ENCODE measurements around the gene MUC6.

MUC6 gene

DNA sequence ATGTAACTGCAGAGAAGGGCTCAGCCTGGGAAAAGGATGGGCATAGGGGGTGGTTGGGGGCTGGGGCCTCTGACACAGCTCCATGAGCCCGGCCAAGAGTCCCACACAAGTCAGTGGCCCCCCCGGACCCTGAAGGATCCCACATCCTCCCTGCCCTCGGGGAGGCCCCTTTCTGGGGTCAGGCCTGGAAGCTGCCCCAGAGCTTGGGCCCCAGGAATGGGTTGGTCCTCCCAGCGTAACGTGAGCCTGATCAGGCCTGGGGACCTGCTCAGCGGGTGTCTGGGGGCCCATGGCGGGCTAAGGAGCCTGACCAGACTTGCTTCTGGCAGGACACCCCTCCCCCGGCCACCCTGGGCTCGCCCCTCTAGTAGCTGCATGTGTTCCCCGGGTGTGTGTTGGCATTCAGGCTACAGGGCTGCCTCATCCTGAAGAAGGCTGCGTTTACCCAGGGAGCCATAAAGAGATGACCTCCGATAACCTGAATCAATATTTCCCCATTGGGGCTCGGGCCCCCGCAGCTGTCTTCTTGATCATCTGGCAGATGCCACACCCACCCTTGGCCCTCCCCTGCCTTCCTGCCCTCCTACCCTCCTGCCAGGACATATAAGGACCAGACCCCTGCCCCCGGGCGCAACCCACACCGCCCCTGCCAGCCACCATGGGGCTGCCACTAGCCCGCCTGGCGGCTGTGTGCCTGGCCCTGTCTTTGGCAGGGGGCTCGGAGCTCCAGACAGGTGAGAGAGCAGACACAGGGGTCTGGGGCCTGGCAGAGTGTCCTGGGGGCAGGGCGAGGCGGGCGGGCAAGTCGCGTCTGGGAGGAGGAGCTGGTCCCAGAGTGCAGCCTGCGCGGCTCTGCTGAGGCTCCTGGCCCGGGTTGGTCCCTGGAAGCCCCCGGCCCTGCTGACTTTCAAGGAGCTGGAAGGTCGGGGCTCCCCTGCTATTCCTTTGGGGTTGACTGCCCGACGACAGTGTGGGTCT lies 38.0 kb upstream of the MUC6 start, which contains the start of gene MUC2:
Gene MUC2, plus strand, starts transcription at position 631 of the 978 bp plus-strand sequence.
- H3K9me3 Mint-ChIP-seq (ENCODE audit: low read depth) = no peaks in the 10 kb centered on the region
- no peak within 1 kb of the TSS for H3K27ac Mint-ChIP-seq
- H3K4me3 Mint-ChIP-seq = no peak within 1 kb of the TSS
- no peaks in the 10 kb centered on the region for H3K36me3 Mint-ChIP-seq
- peaks cover 4% of the 10 kb centered on the region for H3K27me3 Mint-ChIP-seq
- H3K4me1 Mint-ChIP-seq (ENCODE audit: low read depth) = no peaks in the 10 kb centered on the region

DNA sequence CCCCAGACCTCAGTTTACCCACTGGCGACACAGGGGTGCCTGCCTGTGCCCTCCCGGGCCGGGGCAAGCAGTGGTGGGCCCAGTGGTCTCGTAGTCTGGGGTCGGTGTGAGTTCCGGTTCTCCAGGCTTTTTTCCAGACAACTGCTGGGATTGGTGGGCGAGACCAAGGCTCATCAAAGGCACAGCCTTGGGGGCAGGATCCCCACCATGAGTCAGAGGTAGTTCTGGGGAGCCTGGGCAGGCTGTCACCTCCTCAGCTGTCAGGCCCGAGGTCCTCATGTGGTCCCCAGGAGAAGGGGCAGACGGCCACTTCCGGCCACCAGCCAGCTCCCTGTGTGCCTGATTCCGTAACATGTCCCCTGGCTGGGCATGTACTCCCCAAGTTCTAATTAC lies 37.3 kb upstream of the MUC6 start:
- no peaks in the 10 kb centered on the region for H3K4me1 Mint-ChIP-seq (ENCODE audit: low read depth)

DNA sequence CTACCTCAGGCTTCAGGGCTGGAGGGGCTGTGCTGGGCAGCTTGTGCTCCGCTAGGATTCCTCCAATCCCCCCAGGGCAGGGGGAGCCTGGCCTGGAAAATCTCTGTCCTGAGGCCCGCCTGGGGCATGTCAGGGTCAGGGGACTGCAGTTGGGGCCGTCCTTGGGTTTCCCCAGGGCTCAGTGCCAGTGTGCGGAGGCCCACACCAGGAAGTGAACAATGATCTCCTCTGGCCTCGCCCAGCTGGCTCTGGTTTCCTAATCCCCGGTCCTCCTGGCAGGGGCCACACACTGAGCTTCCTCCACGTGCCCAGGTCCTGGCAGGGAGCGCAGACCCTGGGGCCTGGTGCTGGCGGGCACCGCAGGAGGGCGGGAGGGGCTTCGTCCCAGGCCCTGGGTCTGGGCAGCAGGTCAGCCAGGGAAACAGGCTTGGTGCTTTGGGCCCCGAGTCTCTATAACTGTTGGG lies 36.8 kb upstream of the MUC6 start:
- no peak overlapping the region for H3K27ac Mint-ChIP-seq
- no peak overlapping the region for H3K4me3 Mint-ChIP-seq
- H3K36me3 Mint-ChIP-seq = no peaks in the 10 kb centered on the region
- no peaks in the 10 kb centered on the region for H3K9me3 Mint-ChIP-seq (ENCODE audit: low read depth)
- H3K4me1 Mint-ChIP-seq (ENCODE audit: low read depth) = no peaks in the 10 kb centered on the region
- peaks cover 4% of the 10 kb centered on the region for H3K27me3 Mint-ChIP-seq

More for the DNA sequence above, 37.3 kb upstream of the MUC6 start:
- peaks cover 4% of the 10 kb centered on the region for H3K27me3 Mint-ChIP-seq
- no peaks in the 10 kb centered on the region for H3K36me3 Mint-ChIP-seq
- H3K27ac Mint-ChIP-seq = no peak overlapping the region
- no peak overlapping the region for H3K4me3 Mint-ChIP-seq
- H3K9me3 Mint-ChIP-seq (ENCODE audit: low read depth) = no peaks in the 10 kb centered on the region

- Mint-ChIP-seq H3K9me3 (ENCODE audit: low read depth) (no peaks in the 10 kb centered on the region), H3K4me1 (ENCODE audit: low read depth) (no peaks in the 10 kb centered on the region), H3K36me3 (no peaks in the 10 kb centered on the region), H3K4me3 (no peak overlapping the region), H3K27ac (no peak overlapping the region), H3K27me3 (peaks cover 4% of the 10 kb centered on the region)
Observed at GRCh38 chr11:1072821-1073231, 36.3 kb upstream of the MUC6 start.

GRCh38 chr11:1072116-1072820 lies 35.8 kb upstream of the MUC6 start:
- H3K27me3 Mint-ChIP-seq = peaks cover 4% of the 10 kb centered on the region
- no peaks in the 10 kb centered on the region for H3K4me1 Mint-ChIP-seq (ENCODE audit: low read depth)
- H3K27ac Mint-ChIP-seq = no peak overlapping the region
- no peaks in the 10 kb centered on the region for H3K36me3 Mint-ChIP-seq
- no peaks in the 10 kb centered on the region for H3K9me3 Mint-ChIP-seq (ENCODE audit: low read depth)
- no peak overlapping the region for H3K4me3 Mint-ChIP-seq

GRCh38 chr11:1071571-1072115 lies 35.1 kb upstream of the MUC6 start:
- H3K4me3 Mint-ChIP-seq = no peak overlapping the region
- no peaks in the 10 kb centered on the region for H3K9me3 Mint-ChIP-seq (ENCODE audit: low read depth)
- no peaks in the 10 kb centered on the region for H3K4me1 Mint-ChIP-seq (ENCODE audit: low read depth)
- H3K27ac Mint-ChIP-seq = no peak overlapping the region
- peaks cover 4% of the 10 kb centered on the region for H3K27me3 Mint-ChIP-seq
- H3K36me3 Mint-ChIP-seq = no peaks in the 10 kb centered on the region

- Mint-ChIP-seq H3K27ac (no peak overlapping the region), H3K4me3 (no peak overlapping the region), H3K4me1 (ENCODE audit: low read depth) (no peaks in the 10 kb centered on the region), H3K36me3 (no peaks in the 10 kb centered on the region), H3K27me3 (peaks cover 6% of the 10 kb centered on the region), H3K9me3 (ENCODE audit: low read depth) (no peaks in the 10 kb centered on the region)
Observed at GRCh38 chr11:1070594-1071462, 34.3 kb upstream of the MUC6 start.

DNA sequence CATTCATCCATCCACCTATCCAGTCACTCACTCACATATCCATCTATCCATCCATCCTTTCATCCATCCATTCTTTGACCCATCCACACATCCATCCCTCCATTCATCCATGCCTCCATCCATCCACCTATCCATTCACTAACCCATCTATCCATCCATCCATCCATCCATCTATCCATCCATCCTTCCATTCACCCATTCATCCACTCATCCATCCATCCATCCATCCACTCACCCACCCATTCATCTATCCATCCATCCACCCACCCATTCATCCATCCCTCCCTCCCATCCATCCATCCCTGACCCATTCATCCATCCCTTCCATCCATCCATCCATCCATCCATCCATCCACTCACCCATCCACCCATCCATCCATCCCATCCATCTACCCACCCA lies 33.2 kb upstream of the MUC6 start:
- no peak overlapping the region for H3K4me3 Mint-ChIP-seq
- no peaks in the 10 kb centered on the region for H3K9me3 Mint-ChIP-seq (ENCODE audit: low read depth)
- H3K27ac Mint-ChIP-seq = no peak overlapping the region
- peaks cover 8% of the 10 kb centered on the region for H3K27me3 Mint-ChIP-seq
- H3K36me3 Mint-ChIP-seq = no peaks in the 10 kb centered on the region
- no peaks in the 10 kb centered on the region for H3K4me1 Mint-ChIP-seq (ENCODE audit: low read depth)

DNA sequence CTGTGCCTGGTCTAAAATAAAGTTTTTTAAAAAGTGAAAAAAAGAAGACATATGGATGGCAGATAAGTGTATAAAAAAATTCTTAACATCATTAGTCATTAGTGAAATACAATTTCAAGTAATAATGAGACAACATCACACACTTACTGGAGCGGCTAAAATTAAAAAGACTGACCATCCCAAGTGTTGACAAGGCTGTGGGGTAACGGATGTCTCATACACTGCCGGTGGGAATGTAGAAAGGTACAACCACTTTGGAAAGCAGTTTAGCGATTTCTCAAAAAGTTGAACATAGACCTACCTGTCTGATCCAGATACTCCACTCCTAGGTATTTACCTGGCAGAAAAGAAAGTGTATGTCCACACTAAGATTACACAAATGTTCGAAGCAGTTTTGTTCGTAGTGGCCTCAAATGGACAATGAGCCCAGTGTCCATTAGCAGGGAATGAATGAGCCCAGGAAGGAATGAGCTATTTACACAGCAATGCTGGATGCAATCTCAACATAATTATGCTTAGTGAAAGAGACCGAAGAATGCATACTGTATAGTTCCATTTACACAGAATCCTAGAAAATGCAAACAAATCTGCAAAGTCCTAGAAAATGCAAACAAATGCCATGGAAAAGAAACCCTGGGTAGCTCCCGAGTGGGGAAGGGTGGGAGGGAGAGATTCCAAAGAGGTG lies 31.4 kb upstream of the MUC6 start:
- peaks cover 8% of the 10 kb centered on the region for H3K27me3 Mint-ChIP-seq
- no peak overlapping the region for H3K27ac Mint-ChIP-seq
- H3K9me3 Mint-ChIP-seq (ENCODE audit: low read depth) = no peaks in the 10 kb centered on the region
- H3K36me3 Mint-ChIP-seq = no peaks in the 10 kb centered on the region
- H3K4me1 Mint-ChIP-seq (ENCODE audit: low read depth) = peaks cover 11% of the 10 kb centered on the region
- no peak overlapping the region for H3K4me3 Mint-ChIP-seq

DNA sequence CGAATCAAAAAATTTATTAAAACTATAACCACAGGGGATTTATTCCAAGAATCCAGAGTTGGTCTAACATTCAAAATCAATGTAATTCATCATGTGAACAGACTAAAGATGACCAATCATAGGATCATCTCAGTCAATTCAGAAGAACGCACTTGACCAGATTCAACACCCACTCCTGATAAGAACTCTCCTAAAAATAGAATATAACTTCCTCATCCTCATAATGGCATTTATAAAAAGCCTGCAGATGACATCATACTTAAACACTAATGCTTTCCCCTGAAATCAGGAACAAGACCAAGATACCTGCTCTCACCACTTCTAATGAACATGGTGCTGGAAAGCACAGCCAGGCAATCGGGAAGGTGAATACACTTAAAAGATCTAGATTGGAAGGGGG lies 27.6 kb upstream of the MUC6 start:
- Mint-ChIP-seq H3K4me1 (ENCODE audit: low read depth) (peaks cover 17% of the 10 kb centered on the region), H3K9me3 (ENCODE audit: low read depth) (no peaks in the 10 kb centered on the region), H3K4me3 (no peak overlapping the region), H3K36me3 (no peaks in the 10 kb centered on the region), H3K27ac (no peak overlapping the region), H3K27me3 (peaks cover 5% of the 10 kb centered on the region)

DNA sequence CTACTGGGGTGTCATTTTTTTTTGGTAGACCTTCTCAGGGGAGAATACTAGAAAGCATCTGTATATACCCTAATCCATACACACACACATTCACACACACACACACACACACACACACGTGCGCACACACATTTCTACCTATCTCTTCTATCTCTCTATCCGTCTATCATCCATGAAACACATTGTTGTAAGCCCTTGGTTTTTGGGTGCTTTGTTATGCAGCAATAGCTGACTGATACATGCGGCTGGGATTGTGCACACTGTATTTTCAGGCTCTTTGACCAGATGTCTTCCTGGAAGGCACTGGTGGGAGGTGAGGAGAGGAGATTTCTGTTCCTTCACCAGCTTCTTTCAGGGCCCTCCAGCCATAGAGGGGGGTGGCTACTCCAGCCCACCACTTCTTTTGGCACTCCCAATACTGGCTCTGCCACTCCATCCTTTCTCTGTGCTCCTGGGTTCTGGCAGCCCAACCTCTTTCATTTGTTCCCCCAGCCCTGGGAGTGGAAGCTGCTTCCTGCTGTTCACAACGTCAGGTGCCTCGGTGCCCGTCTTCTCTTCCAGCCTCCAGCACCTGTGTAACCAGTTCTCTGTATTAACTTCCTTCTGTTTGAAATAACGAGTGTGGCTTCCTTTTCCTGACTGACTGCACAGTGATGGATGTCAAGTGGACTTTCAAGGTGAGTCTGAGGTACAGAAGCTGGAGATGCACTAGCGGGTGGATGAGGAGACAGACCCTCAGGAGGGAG lies 25.7 kb upstream of the MUC6 start:
- Mint-ChIP-seq H3K9me3 (ENCODE audit: low read depth) (no peaks in the 10 kb centered on the region), H3K4me1 (ENCODE audit: low read depth) (peaks cover 17% of the 10 kb centered on the region), H3K27me3 (peaks cover 5% of the 10 kb centered on the region), H3K4me3 (no peak overlapping the region), H3K36me3 (no peaks in the 10 kb centered on the region), H3K27ac (no peak overlapping the region)

DNA sequence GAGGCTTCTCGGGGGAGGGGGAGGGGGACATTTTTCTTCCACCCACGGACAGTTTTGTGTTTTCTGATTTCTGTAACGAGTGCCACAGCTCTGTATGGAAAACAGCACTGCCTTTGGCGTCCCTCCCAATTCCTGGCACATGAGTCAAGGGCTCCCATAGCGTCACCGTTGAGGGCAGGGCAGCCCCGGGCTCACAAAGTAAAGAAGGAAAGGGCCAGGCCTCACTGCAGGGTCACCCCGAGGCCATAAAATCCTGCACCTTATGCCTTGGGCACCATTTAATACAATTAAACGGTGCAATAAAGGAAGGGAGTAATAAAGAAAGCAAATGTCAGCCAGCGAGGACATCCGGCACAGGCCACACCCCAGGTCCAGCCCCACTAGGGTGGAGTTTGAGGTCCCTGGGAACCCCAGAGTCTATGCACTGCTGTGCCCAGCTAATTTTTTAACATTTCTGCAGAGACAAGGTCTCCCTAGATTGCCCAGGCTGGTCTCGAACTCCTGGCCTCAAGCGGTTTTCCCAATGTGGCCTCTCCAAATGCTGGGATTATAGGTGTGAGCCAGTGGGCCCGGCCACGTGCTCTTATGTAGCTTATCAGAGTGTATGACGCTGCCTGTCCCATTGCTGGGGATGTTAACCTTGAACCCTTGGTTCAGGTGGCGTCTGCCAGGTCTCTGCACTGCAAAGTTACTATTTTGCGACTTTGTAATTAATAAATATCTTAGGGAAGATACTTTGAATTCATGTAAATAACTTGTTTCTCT lies 24.5 kb upstream of the MUC6 start:
- H3K4me3 Mint-ChIP-seq = no peak overlapping the region
- H3K27me3 Mint-ChIP-seq = peaks cover 5% of the 10 kb centered on the region
- H3K27ac Mint-ChIP-seq = no peak overlapping the region

GRCh38 chr11:1060410-1060809 lies 23.9 kb upstream of the MUC6 start:
- H3K9me3 Mint-ChIP-seq (ENCODE audit: low read depth) = no peaks in the 10 kb centered on the region
- no peak overlapping the region for H3K4me3 Mint-ChIP-seq
- peaks cover 17% of the 10 kb centered on the region for H3K4me1 Mint-ChIP-seq (ENCODE audit: low read depth)
- no peak overlapping the region for H3K27ac Mint-ChIP-seq
- no peaks in the 10 kb centered on the region for H3K27me3 Mint-ChIP-seq
- no peaks in the 10 kb centered on the region for H3K36me3 Mint-ChIP-seq

More for the DNA sequence above, 24.5 kb upstream of the MUC6 start:
- Mint-ChIP-seq H3K4me1 (ENCODE audit: low read depth) (peaks cover 17% of the 10 kb centered on the region), H3K36me3 (no peaks in the 10 kb centered on the region), H3K9me3 (ENCODE audit: low read depth) (no peaks in the 10 kb centered on the region)
